ENCODE data around the gene BANK1. TPM values are rescaled to one million over a fixed set of nuclear protein-coding genes. Genes with fewer than 3 reads are reported as not detected.

Gene BANK1
- total RNA-seq, 4 donors from 2014 or later, result 3.2 to 7.7 (median 6.9) TPM

GRCh38 chr4:101952985-101953384, 162.5 kb downstream of the BANK1 start:
- ATAC-seq (ENCODE audit: low FRiP score), result no peak

GRCh38 chr4:101953949-101954348, 163.4 kb downstream of the BANK1 start:
- peak; percentile 68 for ATAC-seq (ENCODE audit: low FRiP score)
- no peak for TF ChIP-seq CTCF (IDR thresholded peaks at IDR 0.05)
- no peak for DNase-seq (ENCODE audit: low spot score)

More at GRCh38 chr4:101952985-101953384, 162.5 kb downstream of the BANK1 start:
- TF ChIP-seq CTCF (IDR thresholded peaks at IDR 0.05), result no peak
- DNase-seq (ENCODE audit: low spot score), result no peak

- TF ChIP-seq CTCF (IDR thresholded peaks at IDR 0.05), result no peak
- DNase-seq (ENCODE audit: low spot score) (no peak), ATAC-seq (ENCODE audit: low FRiP score) (peak; percentile 23)
Measured at GRCh38 chr4:101954351-101954750, 163.8 kb downstream of the BANK1 start.

GRCh38 chr4:101954975-101955678, 164.6 kb downstream of the BANK1 start:
- TF ChIP-seq CTCF (IDR thresholded peaks at IDR 0.05), result no peak
- ATAC-seq (ENCODE audit: low FRiP score), result no peak

GRCh38 chr4:101956068-101956825, 165.7 kb downstream of the BANK1 start:
- ATAC-seq (ENCODE audit: low FRiP score) (no peak), DNase-seq (ENCODE audit: low spot score) (no peak)
- no peak for TF ChIP-seq CTCF (IDR thresholded peaks at IDR 0.05)

More at GRCh38 chr4:101954975-101955678, 164.6 kb downstream of the BANK1 start:
- no peak for DNase-seq (ENCODE audit: low spot score)

- TF ChIP-seq CTCF (IDR thresholded peaks at IDR 0.05), result no peak
- DNase-seq (ENCODE audit: low spot score) (no peak), ATAC-seq (ENCODE audit: low FRiP score) (no peak)
Measured at GRCh38 chr4:101958547-101958946, 168.0 kb downstream of the BANK1 start.

Data from omental fat pad (tissue), 4 donors.